GM19193 (cell line): ENCODE data around the gene WDFY4.

Source experiments
- POLR2A ChIP-seq: IDR thresholded peaks from 4 replicates; pipeline ENCODE4 v1.6.1; 2011; ENCODE audit not compliant: insufficient read depth, insufficient read length; ENCODE audit errors: extremely low read depth

Gene WDFY4

GRCh38 chr10:48974510-48975156 lies 290.0 kb downstream of the WDFY4 start:
- no peak for TF ChIP-seq POLR2A

- TF ChIP-seq POLR2A = no peak
Observed at GRCh38 chr10:48976196-48976595, 291.5 kb downstream of the WDFY4 start.

- TF ChIP-seq POLR2A = no peak
Observed at GRCh38 chr10:48978318-48978717, 293.6 kb downstream of the WDFY4 start.

- TF ChIP-seq POLR2A = no peak
Observed at GRCh38 chr10:48981310-48981907, 296.7 kb downstream of the WDFY4 start.

GRCh38 chr10:48982584-48982983 lies 297.9 kb downstream of the WDFY4 start:
- TF ChIP-seq POLR2A = no peak

GRCh38 chr10:48983648-48984351 lies 299.1 kb downstream of the WDFY4 start:
- TF ChIP-seq POLR2A = no peak

GRCh38 chr10:48985621-48986158 lies 301.0 kb downstream of the WDFY4 start:
- TF ChIP-seq POLR2A = no peak

GRCh38 chr10:48990226-48990625 lies 305.6 kb downstream of the WDFY4 start:
- no peak for TF ChIP-seq POLR2A

- TF ChIP-seq POLR2A = no peak
Observed at GRCh38 chr10:48993627-48994026, 309.0 kb downstream of the WDFY4 start.

GRCh38 chr10:48996329-48996728 lies 311.7 kb downstream of the WDFY4 start:
- TF ChIP-seq POLR2A = no peak

- TF ChIP-seq POLR2A = no peak
Observed at GRCh38 chr10:48999346-48999745, 314.7 kb downstream of the WDFY4 start.

- no peak for TF ChIP-seq POLR2A
Observed at GRCh38 chr10:49000437-49001398, 316.0 kb downstream of the WDFY4 start.

GRCh38 chr10:49001402-49001801 lies 316.7 kb downstream of the WDFY4 start:
- TF ChIP-seq POLR2A = no peak

- TF ChIP-seq POLR2A = no peak
Observed at GRCh38 chr10:49001870-49002672, 317.4 kb downstream of the WDFY4 start.
